Measurements from ENCODE around the gene S100A2.
"Not testable (repeated sequence)": the region's sequence is repeated elsewhere in the genome, so short reads cannot be mapped to it uniquely, and the experiment has no call there.

Gene S100A2

GRCh38 chr1:153522353-153523048 lies 43.1 kb downstream of the S100A2 start:
- peaks cover 9 to 18% of the 10 kb centered on the region in 2 donors for H3K4me1 ChIP-seq (ENCODE audit: control insufficient read depth in 1 of 2, insufficient read depth in 2 of 2, low read length in 2 of 2)
- H3K27ac ChIP-seq (ENCODE audit: low read depth, low read length); H3K27me3 ChIP-seq (ENCODE audit: control insufficient read depth in 1 of 2, insufficient read depth in 2 of 2, low read length in 2 of 2); H3K9me3 ChIP-seq (ENCODE audit: control insufficient read depth in 1 of 2, low read length in 2 of 2); H3K9ac ChIP-seq (ENCODE audit: low read depth in 1 of 2, low read length in 2 of 2); H3K4me3 ChIP-seq (ENCODE audit: low read depth in 1 of 2, low read length in 2 of 2); H3K36me3 ChIP-seq (ENCODE audit: control insufficient read depth in 1 of 2, insufficient read depth in 2 of 2, low read length in 2 of 2): not testable (repeated sequence)

DNA sequence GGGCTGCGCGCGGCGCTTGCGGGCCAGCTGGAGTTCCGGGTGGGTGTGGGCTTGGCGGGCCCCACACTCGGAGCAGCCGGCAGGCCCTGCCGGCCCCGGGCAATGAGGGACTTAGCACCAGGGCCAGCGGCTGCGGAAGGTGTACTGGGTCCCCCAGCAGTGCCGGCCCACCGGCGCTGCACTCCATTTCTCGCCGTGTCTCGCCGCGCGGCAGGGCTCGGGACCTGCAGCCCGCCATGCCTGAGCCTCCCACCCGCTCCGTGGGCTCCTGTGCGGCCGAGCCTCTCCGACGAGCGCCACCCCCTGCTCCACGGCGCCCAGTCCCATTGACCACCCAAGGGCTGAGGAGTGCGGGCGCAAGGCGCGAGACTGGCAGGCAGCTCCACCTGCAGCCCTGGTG lies 43.8 kb downstream of the S100A2 start:
- not testable (repeated sequence) for H3K9ac ChIP-seq (ENCODE audit: low read depth in 1 of 2, low read length in 2 of 2); H3K27ac ChIP-seq (ENCODE audit: low read depth, low read length); H3K4me3 ChIP-seq (ENCODE audit: low read depth in 1 of 2, low read length in 2 of 2); H3K9me3 ChIP-seq (ENCODE audit: control insufficient read depth in 1 of 2, low read length in 2 of 2); H3K27me3 ChIP-seq (ENCODE audit: control insufficient read depth in 1 of 2, insufficient read depth in 2 of 2, low read length in 2 of 2); H3K36me3 ChIP-seq (ENCODE audit: control insufficient read depth in 1 of 2, insufficient read depth in 2 of 2, low read length in 2 of 2)
- peaks cover 9 to 18% of the 10 kb centered on the region in 2 donors for H3K4me1 ChIP-seq (ENCODE audit: control insufficient read depth in 1 of 2, insufficient read depth in 2 of 2, low read length in 2 of 2)

- H3K9me3 ChIP-seq (ENCODE audit: control insufficient read depth in 1 of 2, low read length in 2 of 2): no peaks in the 10 kb centered on the region
- H3K4me1 ChIP-seq (ENCODE audit: control insufficient read depth in 1 of 2, insufficient read depth in 2 of 2, low read length in 2 of 2): peaks cover 16 to 20% of the 10 kb centered on the region in 2 donors
- no peaks in the 10 kb centered on the region for H3K36me3 ChIP-seq (ENCODE audit: control insufficient read depth in 1 of 2, insufficient read depth in 2 of 2, low read length in 2 of 2)
- no peak overlapping the region for H3K4me3 ChIP-seq (ENCODE audit: low read depth in 1 of 2, low read length in 2 of 2)
- H3K27ac ChIP-seq (ENCODE audit: low read depth, low read length): no peak overlapping the region
- H3K9ac ChIP-seq (ENCODE audit: low read depth in 1 of 2, low read length in 2 of 2): peak overlapping the region; percentile 28 to 52
- H3K27me3 ChIP-seq (ENCODE audit: control insufficient read depth in 1 of 2, insufficient read depth in 2 of 2, low read length in 2 of 2): no peaks in the 10 kb centered on the region
Measured at GRCh38 chr1:153520818-153521476, 44.7 kb downstream of the S100A2 start.

- peak overlapping the region; percentile 28 to 52 for H3K9ac ChIP-seq (ENCODE audit: low read depth in 1 of 2, low read length in 2 of 2)
- not testable (repeated sequence) for H3K27ac ChIP-seq (ENCODE audit: low read depth, low read length)
Measured at GRCh38 chr1:153520137-153520691, 45.4 kb downstream of the S100A2 start.

DNA sequence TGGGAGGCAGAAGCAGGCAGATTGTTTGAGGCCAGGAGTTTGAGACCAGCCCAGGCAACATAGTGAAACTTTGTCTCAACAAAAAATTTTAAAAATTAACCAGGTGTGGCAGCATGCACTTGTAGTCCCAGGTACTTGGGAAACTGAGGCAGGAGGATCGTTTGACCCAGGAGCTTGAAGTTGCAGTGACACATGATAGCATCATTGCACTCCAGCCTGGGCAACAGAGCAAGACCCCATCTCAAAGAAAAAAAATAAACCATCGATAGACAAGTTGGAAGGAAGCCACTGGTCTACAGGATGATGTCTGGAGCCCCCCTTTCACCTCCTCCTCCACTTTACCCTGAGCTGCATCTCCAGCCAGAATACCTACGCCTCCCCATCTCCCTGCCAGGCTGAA lies 46.4 kb downstream of the S100A2 start:
- no peaks in the 10 kb centered on the region for H3K27me3 ChIP-seq (ENCODE audit: control insufficient read depth in 1 of 2, insufficient read depth in 2 of 2, low read length in 2 of 2)
- H3K9me3 ChIP-seq (ENCODE audit: control insufficient read depth in 1 of 2, low read length in 2 of 2): no peaks in the 10 kb centered on the region
- peaks cover 25 to 26% of the 10 kb centered on the region in 2 donors for H3K4me1 ChIP-seq (ENCODE audit: control insufficient read depth in 1 of 2, insufficient read depth in 2 of 2, low read length in 2 of 2)
- H3K27ac ChIP-seq (ENCODE audit: low read depth, low read length): no peak overlapping the region
- H3K4me3 ChIP-seq (ENCODE audit: low read depth in 1 of 2, low read length in 2 of 2): no peak overlapping the region
- no peak overlapping the region for H3K9ac ChIP-seq (ENCODE audit: low read depth in 1 of 2, low read length in 2 of 2)
- no peaks in the 10 kb centered on the region for H3K36me3 ChIP-seq (ENCODE audit: control insufficient read depth in 1 of 2, insufficient read depth in 2 of 2, low read length in 2 of 2)

More at GRCh38 chr1:153520137-153520691, 45.4 kb downstream of the S100A2 start:
- not testable (repeated sequence) for H3K4me3 ChIP-seq (ENCODE audit: low read depth in 1 of 2, low read length in 2 of 2); H3K27me3 ChIP-seq (ENCODE audit: control insufficient read depth in 1 of 2, insufficient read depth in 2 of 2, low read length in 2 of 2); H3K9me3 ChIP-seq (ENCODE audit: control insufficient read depth in 1 of 2, low read length in 2 of 2); H3K36me3 ChIP-seq (ENCODE audit: control insufficient read depth in 1 of 2, insufficient read depth in 2 of 2, low read length in 2 of 2)
- peaks cover 23 to 24% of the 10 kb centered on the region in 2 donors for H3K4me1 ChIP-seq (ENCODE audit: control insufficient read depth in 1 of 2, insufficient read depth in 2 of 2, low read length in 2 of 2)

- Histone ChIP-seq H3K9me3 (ENCODE audit: control insufficient read depth in 1 of 2, low read length in 2 of 2) (no peaks in the 10 kb centered on the region), H3K4me3 (ENCODE audit: low read depth in 1 of 2, low read length in 2 of 2) (no peak overlapping the region), H3K27ac (ENCODE audit: low read depth, low read length) (peak overlapping the region; percentile 76), H3K36me3 (ENCODE audit: control insufficient read depth in 1 of 2, insufficient read depth in 2 of 2, low read length in 2 of 2) (no peaks in the 10 kb centered on the region), H3K4me1 (ENCODE audit: control insufficient read depth in 1 of 2, insufficient read depth in 2 of 2, low read length in 2 of 2) (peaks cover 27 to 33% of the 10 kb centered on the region in 2 donors), H3K9ac (ENCODE audit: low read depth in 1 of 2, low read length in 2 of 2) (peak overlapping the region in 1 of 2 donors; percentile 80), H3K27me3 (ENCODE audit: control insufficient read depth in 1 of 2, insufficient read depth in 2 of 2, low read length in 2 of 2) (no peaks in the 10 kb centered on the region)
Measured at GRCh38 chr1:153515504-153516394, 49.9 kb downstream of the S100A2 start.

DNA sequence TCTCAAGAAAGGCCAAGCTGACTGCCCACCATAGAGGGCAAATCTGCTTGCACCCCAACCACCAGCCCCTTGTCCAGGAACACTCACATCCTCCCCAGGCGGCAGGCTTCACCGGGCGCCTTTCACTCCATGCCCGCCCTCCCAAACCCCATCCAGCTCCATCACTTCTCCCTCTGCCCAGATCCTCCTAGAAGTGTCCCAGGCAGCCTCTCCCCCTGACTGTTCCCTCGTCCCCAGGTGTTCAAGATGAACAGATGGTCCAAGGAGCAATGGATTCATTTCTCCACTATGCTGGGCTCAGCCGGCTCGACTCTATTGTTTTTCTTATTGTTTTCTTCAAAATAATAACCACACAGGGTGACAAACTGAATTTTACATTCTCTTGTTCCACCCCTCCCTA lies 52.0 kb downstream of the S100A2 start:
- H3K36me3 ChIP-seq (ENCODE audit: control insufficient read depth in 1 of 2, insufficient read depth in 2 of 2, low read length in 2 of 2): no peaks in the 10 kb centered on the region
- H3K27ac ChIP-seq (ENCODE audit: low read depth, low read length): no peak overlapping the region
- no peak overlapping the region for H3K4me3 ChIP-seq (ENCODE audit: low read depth in 1 of 2, low read length in 2 of 2)
- H3K9me3 ChIP-seq (ENCODE audit: control insufficient read depth in 1 of 2, low read length in 2 of 2): no peaks in the 10 kb centered on the region
- H3K27me3 ChIP-seq (ENCODE audit: control insufficient read depth in 1 of 2, insufficient read depth in 2 of 2, low read length in 2 of 2): no peaks in the 10 kb centered on the region
- peaks cover 22 to 30% of the 10 kb centered on the region in 2 donors for H3K4me1 ChIP-seq (ENCODE audit: control insufficient read depth in 1 of 2, insufficient read depth in 2 of 2, low read length in 2 of 2)
- no peak overlapping the region for H3K9ac ChIP-seq (ENCODE audit: low read depth in 1 of 2, low read length in 2 of 2)

DNA sequence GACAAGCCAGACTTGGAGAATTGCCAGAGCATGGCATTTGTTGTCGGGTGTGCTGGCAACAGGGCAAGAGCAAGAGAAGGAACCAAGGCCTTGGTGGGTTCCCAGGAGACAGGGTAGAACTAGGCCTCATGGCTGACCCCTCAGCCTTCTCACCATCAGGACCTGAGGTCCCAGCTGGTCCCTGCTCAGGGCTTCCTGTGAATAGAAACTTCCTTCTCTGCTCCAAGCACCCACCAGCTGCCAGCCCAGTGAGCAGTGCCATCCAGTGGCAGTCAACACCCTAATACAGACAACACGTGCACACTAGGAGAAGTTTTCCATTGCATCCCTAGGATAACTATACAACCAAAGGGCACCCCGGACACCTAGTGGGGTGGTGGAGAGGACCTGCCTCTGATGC lies 52.6 kb downstream of the S100A2 start:
- H3K27me3 ChIP-seq (ENCODE audit: control insufficient read depth in 1 of 2, insufficient read depth in 2 of 2, low read length in 2 of 2): no peaks in the 10 kb centered on the region
- H3K4me3 ChIP-seq (ENCODE audit: low read depth in 1 of 2, low read length in 2 of 2): no peak overlapping the region
- H3K27ac ChIP-seq (ENCODE audit: low read depth, low read length): no peak overlapping the region
- H3K4me1 ChIP-seq (ENCODE audit: control insufficient read depth in 1 of 2, insufficient read depth in 2 of 2, low read length in 2 of 2): peaks cover 22 to 31% of the 10 kb centered on the region in 2 donors
- no peak overlapping the region for H3K9ac ChIP-seq (ENCODE audit: low read depth in 1 of 2, low read length in 2 of 2)
- H3K9me3 ChIP-seq (ENCODE audit: control insufficient read depth in 1 of 2, low read length in 2 of 2): no peaks in the 10 kb centered on the region
- no peaks in the 10 kb centered on the region for H3K36me3 ChIP-seq (ENCODE audit: control insufficient read depth in 1 of 2, insufficient read depth in 2 of 2, low read length in 2 of 2)
